ENCODE data around the gene WRAP73. TPM values are rescaled to one million over a fixed set of nuclear protein-coding genes. Genes with fewer than 3 reads are reported as not detected.

The WRAP73 gene
- total RNA-seq, 1 donor from 2014 or later = 15.5 TPM

DNA sequence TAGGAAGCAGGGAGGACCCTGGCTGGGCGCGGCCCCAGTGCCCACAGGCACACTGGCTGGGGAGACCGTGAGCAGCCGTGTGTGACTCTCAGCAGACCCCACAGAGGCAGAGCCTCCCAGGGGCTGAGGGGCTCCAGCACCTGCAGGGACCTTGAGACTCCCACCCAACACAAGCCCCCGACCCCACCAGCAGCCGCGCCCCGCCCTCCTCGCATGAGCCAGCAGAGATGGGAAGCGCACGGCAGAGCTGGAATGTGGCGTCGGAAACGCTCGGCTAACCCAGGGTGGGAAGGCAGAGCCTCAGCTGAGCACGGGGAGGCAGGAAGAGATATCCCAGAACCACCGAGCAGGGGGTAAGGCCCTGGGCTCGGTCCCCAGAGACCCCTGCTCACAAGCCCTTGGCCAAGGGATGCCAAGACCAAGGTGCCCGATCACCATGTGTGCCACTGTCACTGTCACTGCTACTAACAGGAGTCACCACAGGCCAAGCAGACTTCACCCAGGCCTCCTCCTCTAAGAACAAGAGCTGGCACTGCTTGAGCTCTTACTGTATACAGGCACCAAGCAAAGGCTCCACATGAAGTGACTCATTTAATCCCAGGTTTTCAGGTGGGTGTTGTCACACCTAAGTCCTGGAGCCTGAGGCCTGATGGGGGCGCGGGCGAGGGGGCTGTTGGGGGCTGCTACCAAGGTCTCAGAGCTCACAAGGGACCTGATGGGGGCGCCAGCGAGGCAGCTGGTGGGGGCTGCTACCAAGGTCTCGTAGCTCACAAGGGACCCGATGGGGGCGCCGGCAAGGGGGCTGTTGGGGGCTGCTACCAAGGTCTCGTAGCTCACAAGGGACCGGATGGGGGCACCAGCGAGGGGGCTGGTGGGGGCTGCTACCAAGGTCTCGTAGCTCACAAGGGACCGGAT is 58.7 kb downstream of the WRAP73 start:
- peak; percentile 32 for TF ChIP-seq CTCF (IDR thresholded peaks at IDR 0.05)
- no peak for DNase-seq (ENCODE audit: low spot score)
- H3K4me1 Mint-ChIP-seq (ENCODE audit: low read depth) = peaks cover 8% of the 10 kb centered on the region
- H3K36me3 Mint-ChIP-seq (ENCODE audit: low read depth) = no peaks in the 10 kb centered on the region
- H3K4me3 Mint-ChIP-seq (ENCODE audit: unreplicated experiment) = no peak overlapping the region
- H3K27ac Mint-ChIP-seq (ENCODE audit: unreplicated experiment) = no peak overlapping the region
- H3K9me3 Mint-ChIP-seq (ENCODE audit: low read depth) = no peaks in the 10 kb centered on the region
- no peaks in the 10 kb centered on the region for H3K27me3 Mint-ChIP-seq (ENCODE audit: low read depth)

DNA sequence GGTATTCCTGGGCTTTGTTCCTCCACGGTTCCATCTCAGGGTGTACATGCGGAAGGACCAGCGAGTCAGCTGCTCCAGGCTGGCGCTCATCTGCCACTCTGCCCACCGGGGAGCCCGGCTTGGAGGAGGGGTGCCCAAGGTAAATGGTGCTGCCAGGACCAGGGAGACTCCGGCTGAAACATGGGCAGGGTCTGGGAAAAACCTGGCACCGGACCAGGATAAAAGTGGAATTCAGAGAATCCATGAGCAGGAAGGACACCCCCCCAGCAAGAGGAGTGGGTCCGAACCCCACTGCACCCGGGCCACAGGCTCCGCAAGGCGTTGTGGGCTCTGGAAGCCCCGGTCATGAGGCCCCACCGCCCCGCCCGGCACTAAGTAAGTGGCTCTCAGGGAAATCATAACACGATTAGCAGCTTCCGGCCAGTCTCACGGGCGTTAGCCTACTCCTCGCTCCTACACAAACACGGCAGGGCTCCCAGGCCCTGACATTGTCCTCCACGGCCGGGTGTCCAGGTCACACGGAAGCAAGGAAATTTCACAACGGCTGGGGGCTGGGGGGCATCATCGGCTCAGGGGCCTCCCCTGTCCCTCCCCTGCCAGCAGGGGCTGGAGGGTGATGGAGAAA is 59.7 kb downstream of the WRAP73 start:
- Mint-ChIP-seq H3K4me3 (ENCODE audit: unreplicated experiment) (no peak overlapping the region), H3K27me3 (ENCODE audit: low read depth) (no peaks in the 10 kb centered on the region), H3K36me3 (ENCODE audit: low read depth) (no peaks in the 10 kb centered on the region), H3K27ac (ENCODE audit: unreplicated experiment) (no peak overlapping the region), H3K9me3 (ENCODE audit: low read depth) (no peaks in the 10 kb centered on the region), H3K4me1 (ENCODE audit: low read depth) (peaks cover 8% of the 10 kb centered on the region)
- no peak for DNase-seq (ENCODE audit: low spot score)
- no peak for TF ChIP-seq CTCF (IDR thresholded peaks at IDR 0.05)

- TF ChIP-seq CTCF (IDR thresholded peaks at IDR 0.05) = no peak
- Mint-ChIP-seq H3K9me3 (ENCODE audit: low read depth) (no peaks in the 10 kb centered on the region), H3K4me1 (ENCODE audit: low read depth) (peaks cover 8% of the 10 kb centered on the region), H3K4me3 (ENCODE audit: unreplicated experiment) (no peak overlapping the region), H3K27ac (ENCODE audit: unreplicated experiment) (no peak overlapping the region), H3K36me3 (ENCODE audit: low read depth) (no peaks in the 10 kb centered on the region), H3K27me3 (ENCODE audit: low read depth) (no peaks in the 10 kb centered on the region)
- no peak for DNase-seq (ENCODE audit: low spot score)
Observed at GRCh38 chr1:3588395-3588794, 61.5 kb downstream of the WRAP73 start.

GRCh38 chr1:3586986-3587759 is 62.7 kb downstream of the WRAP73 start:
- no peak overlapping the region for H3K27ac Mint-ChIP-seq (ENCODE audit: unreplicated experiment)
- no peak for TF ChIP-seq CTCF (IDR thresholded peaks at IDR 0.05)
- no peak for DNase-seq (ENCODE audit: low spot score)
- H3K4me1 Mint-ChIP-seq (ENCODE audit: low read depth) = peaks cover 8% of the 10 kb centered on the region
- no peaks in the 10 kb centered on the region for H3K36me3 Mint-ChIP-seq (ENCODE audit: low read depth)
- no peaks in the 10 kb centered on the region for H3K27me3 Mint-ChIP-seq (ENCODE audit: low read depth)
- no peaks in the 10 kb centered on the region for H3K9me3 Mint-ChIP-seq (ENCODE audit: low read depth)
- no peak overlapping the region for H3K4me3 Mint-ChIP-seq (ENCODE audit: unreplicated experiment)
